ENCODE results near the gene GPATCH8.

DNA sequence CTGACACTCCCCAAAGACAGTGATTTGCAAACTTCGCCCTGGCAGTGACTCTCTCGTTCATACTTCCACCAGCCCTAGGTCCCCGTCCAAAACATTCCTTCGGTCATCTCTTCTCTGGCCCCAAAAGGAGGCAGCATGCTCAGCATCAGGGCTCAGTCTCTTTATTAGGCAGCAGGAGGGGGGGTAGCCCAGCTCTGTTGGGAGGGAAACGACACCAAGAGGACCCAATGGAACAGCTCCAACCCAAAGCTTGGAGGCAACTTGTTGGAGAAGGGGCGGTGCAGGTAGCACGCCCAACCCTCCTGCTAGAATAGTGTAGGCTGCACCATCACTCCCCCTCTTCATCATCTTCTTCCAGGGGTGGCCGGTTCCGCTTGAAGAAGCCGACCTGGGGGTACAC lies 131.2 kb downstream of the GPATCH8 start:
- TF ChIP-seq, protein P1, sequence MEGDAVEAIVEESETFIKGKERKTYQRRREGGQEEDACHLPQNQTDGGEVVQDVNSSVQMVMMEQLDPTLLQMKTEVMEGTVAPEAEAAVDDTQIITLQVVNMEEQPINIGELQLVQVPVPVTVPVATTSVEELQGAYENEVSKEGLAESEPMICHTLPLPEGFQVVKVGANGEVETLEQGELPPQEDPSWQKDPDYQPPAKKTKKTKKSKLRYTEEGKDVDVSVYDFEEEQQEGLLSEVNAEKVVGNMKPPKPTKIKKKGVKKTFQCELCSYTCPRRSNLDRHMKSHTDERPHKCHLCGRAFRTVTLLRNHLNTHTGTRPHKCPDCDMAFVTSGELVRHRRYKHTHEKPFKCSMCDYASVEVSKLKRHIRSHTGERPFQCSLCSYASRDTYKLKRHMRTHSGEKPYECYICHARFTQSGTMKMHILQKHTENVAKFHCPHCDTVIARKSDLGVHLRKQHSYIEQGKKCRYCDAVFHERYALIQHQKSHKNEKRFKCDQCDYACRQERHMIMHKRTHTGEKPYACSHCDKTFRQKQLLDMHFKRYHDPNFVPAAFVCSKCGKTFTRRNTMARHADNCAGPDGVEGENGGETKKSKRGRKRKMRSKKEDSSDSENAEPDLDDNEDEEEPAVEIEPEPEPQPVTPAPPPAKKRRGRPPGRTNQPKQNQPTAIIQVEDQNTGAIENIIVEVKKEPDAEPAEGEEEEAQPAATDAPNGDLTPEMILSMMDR (IDR thresholded peaks at IDR 0.05): no peak
- TF ChIP-seq POLR2A (IDR thresholded peaks at IDR 0.05): no peak
